Colonic mucosa (tissue), 4 donors: ENCODE results near the gene CFAP46. TPM values are rescaled to one million over a fixed set of nuclear protein-coding genes. Genes with fewer than 3 reads are reported as not detected.

ENCODE experiments used
- DNase-seq: peaks from one replicate; pipeline ENCODE4 v3.0.0-alpha.2; 2020
- H3K27ac ChIP-seq: fragments of 200-600 bp; one replicate; pipeline ENCODE4 v1.8.0; 2021
- H3K27me3 ChIP-seq: fragments of 200-600 bp; one replicate; pipeline ENCODE4 v1.8.0; 2021
- H3K36me3 ChIP-seq: fragments of 200-600 bp; one replicate; pipeline ENCODE4 v1.8.0; 2021
- H3K4me1 ChIP-seq: fragments of 200-600 bp; one replicate; pipeline ENCODE4 v1.8.0; 2021; ENCODE audit warnings: mild to moderate bottlenecking
- H3K4me3 ChIP-seq: fragments of 200-600 bp; one replicate; pipeline ENCODE4 v1.8.0; 2021
- H3K9ac ChIP-seq, 2 donors: one replicate each; pipeline ENCODE4 v1.7.0; 2013; ENCODE audit warnings: control low read depth in 2 of 2, low read depth in 2 of 2, low read length in 2 of 2
- H3K9me3 ChIP-seq: fragments of 200-600 bp; one replicate; pipeline ENCODE4 v1.8.0; 2021
- CTCF ChIP-seq: fragments of 200-600 bp; IDR thresholded peaks from one replicate; pipeline ENCODE4 v1.8.0; 2022; ENCODE audit warnings: antibody characterized with exemption, mild to moderate bottlenecking
- intact Hi-C: fragments of 100-400 bp; cut with DNase I; formaldehyde crosslinking; loops from one replicate; pipeline ENCODE4 v1.14.1; 2022
- total RNA-seq, 2 donors: library from RNA; stranded (reverse); fragmentation: NEBNext Ultra II Directional in 1 of 2; extraction: Animal tissue kit (Norgen Biotek cat#: 25700) in 1 of 2; gene quantifications; one replicate each; pipeline ENCODE4 v1.2.1, GENCODE V29; 2021
- donor health status: healthy.
- donor health status: DM: no; HTN: no; CAD: no.
- donor health status: DM: no; HTN: no; CAD: no.

The CFAP46 gene
- total RNA-seq, 2 donors from 2014 or later = 0.13 TPM; not detected in 1

DNA sequence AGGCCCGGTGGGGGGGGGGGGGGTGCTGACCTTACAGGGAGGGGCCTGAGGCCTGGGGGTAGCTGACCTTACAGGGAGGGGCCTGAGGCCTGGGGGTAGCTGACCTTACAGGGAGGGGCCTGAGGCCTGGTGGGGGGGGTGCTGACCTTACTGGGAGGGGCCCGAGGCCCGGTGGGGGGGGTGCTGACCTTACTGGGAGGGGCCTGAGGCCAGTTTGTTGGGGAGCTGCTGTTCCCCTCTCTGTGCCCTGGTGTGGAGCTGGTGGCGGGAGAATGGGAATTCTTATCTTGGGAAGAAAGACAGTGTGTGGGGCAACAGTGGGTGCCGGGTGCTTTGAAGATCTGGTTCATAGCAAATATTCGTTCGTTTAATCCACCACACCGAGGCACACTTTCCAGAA lies 46.6 kb upstream of the CFAP46 start:
- no peak for DNase-seq
- no peak overlapping the region for H3K27ac ChIP-seq

GRCh38 chr10:132987671-132988571 lies 45.6 kb upstream of the CFAP46 start:
- Histone ChIP-seq H3K9me3 (no peaks in the 10 kb centered on the region), H3K36me3 (no peaks in the 10 kb centered on the region), H3K9ac (no peak overlapping the region), H3K4me1 (no peaks in the 10 kb centered on the region), H3K4me3 (no peak overlapping the region), H3K27me3 (no peaks in the 10 kb centered on the region), H3K27ac (no peak overlapping the region)
- DNase-seq = no peak
- intact Hi-C loops = no loop called here
- no peak for TF ChIP-seq CTCF

More for the DNA sequence above, 46.6 kb upstream of the CFAP46 start:
- intact Hi-C loops = no loop called here
- Histone ChIP-seq H3K9ac (no peak overlapping the region), H3K9me3 (no peaks in the 10 kb centered on the region), H3K27me3 (no peaks in the 10 kb centered on the region), H3K4me1 (no peaks in the 10 kb centered on the region), H3K36me3 (no peaks in the 10 kb centered on the region), H3K4me3 (no peak overlapping the region)
- TF ChIP-seq CTCF = no peak

- TF ChIP-seq CTCF = no peak
- H3K9me3 ChIP-seq = no peaks in the 10 kb centered on the region
- H3K36me3 ChIP-seq = no peaks in the 10 kb centered on the region
- H3K4me3 ChIP-seq = no peak overlapping the region
- H3K27ac ChIP-seq = no peak overlapping the region
- no peak for DNase-seq
- H3K4me1 ChIP-seq = no peaks in the 10 kb centered on the region
- no peak overlapping the region for H3K9ac ChIP-seq
- intact Hi-C loops = no loop called here
- H3K27me3 ChIP-seq = no peaks in the 10 kb centered on the region
Observed at GRCh38 chr10:132986978-132987377, 44.6 kb upstream of the CFAP46 start.

GRCh38 chr10:132986576-132986975 lies 44.2 kb upstream of the CFAP46 start:
- no peaks in the 10 kb centered on the region for H3K4me1 ChIP-seq
- no peaks in the 10 kb centered on the region for H3K36me3 ChIP-seq
- DNase-seq = no peak
- H3K27ac ChIP-seq = no peak overlapping the region
- no peaks in the 10 kb centered on the region for H3K9me3 ChIP-seq
- H3K4me3 ChIP-seq = no peak overlapping the region
- no peak for TF ChIP-seq CTCF
- H3K27me3 ChIP-seq = no peaks in the 10 kb centered on the region
- intact Hi-C loops = no loop called here
- no peak overlapping the region for H3K9ac ChIP-seq

GRCh38 chr10:132986076-132986475 lies 43.7 kb upstream of the CFAP46 start:
- H3K27me3 ChIP-seq = no peaks in the 10 kb centered on the region
- H3K4me1 ChIP-seq = no peaks in the 10 kb centered on the region
- H3K27ac ChIP-seq = no peak overlapping the region
- H3K36me3 ChIP-seq = no peaks in the 10 kb centered on the region
- no peaks in the 10 kb centered on the region for H3K9me3 ChIP-seq
- H3K4me3 ChIP-seq = no peak overlapping the region
- TF ChIP-seq CTCF = no peak
- intact Hi-C loops = no loop called here
- H3K9ac ChIP-seq = no peak overlapping the region
- DNase-seq = no peak
